ENCODE measurements around the gene UBALD2.
A peak's percentile ranks its signal among the peaks of the same experiment; 100 is the strongest.
"Not testable (repeated sequence)": the region's sequence is repeated elsewhere in the genome, so short reads cannot be mapped to it uniquely, and the experiment has no call there.

Gene UBALD2

GRCh38 chr17:76255801-76256429 is 9.2 kb upstream of the UBALD2 start:
- Histone ChIP-seq H3K4me3 (ENCODE audit: low read length) (no peak overlapping the region), H3K9me3 (ENCODE audit: control insufficient read depth, insufficient read depth, low read length) (no peaks in the 10 kb centered on the region), H3K4me1 (ENCODE audit: control insufficient read depth, insufficient read depth, low read length) (no peaks in the 10 kb centered on the region; the same call in 1 of the 2 replicates), H3K36me3 (ENCODE audit: control insufficient read depth, insufficient read depth, low read length) (no peaks in the 10 kb centered on the region), H3K27ac (ENCODE audit: low read length) (no peak overlapping the region), H3K27me3 (ENCODE audit: control insufficient read depth, insufficient read depth, low read length) (no peaks in the 10 kb centered on the region)
- no CpG with 5 or more reads among the region's 6 CpGs for WGBS (ENCODE audit: insufficient coverage, insufficient read length)
- DNase-seq (ENCODE audit: low read depth, low spot score): no peak

DNA sequence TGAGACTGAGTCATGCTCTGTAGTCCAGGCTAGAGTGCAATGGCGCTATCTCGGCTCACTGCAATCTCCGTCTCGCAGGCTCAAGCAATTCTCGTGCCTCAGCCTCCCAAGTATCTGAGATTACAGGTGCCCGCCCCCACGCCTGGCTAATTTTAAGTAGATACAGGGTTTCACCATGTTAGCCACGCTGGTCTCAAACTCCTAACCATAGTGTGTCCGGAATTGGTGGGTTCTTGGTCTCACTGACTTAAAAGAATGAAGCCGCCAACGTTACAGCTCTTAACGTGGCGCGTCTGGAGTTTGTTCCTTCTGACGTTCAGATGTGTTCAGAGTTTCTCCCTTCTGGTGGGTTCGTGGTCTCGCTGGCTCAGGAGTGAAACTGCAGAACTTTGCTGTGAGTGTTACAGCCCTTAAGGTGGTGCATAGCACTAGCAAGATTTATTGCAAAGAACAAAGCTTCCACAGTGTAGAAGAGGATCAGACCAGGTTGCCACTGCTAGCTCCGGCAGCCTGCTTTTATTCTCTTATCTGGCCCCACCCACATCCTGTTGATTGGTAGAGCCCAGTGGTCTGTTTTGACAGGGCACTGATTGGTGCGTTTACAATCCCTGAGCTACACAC is 8.6 kb upstream of the UBALD2 start:
- not testable (repeated sequence) for H3K27me3 ChIP-seq (ENCODE audit: control insufficient read depth, insufficient read depth, low read length); DNase-seq (ENCODE audit: low read depth, low spot score); H3K36me3 ChIP-seq (ENCODE audit: control insufficient read depth, insufficient read depth, low read length); H3K27ac ChIP-seq (ENCODE audit: low read length); H3K4me1 ChIP-seq (ENCODE audit: control insufficient read depth, insufficient read depth, low read length); H3K4me3 ChIP-seq (ENCODE audit: low read length); H3K9me3 ChIP-seq (ENCODE audit: control insufficient read depth, insufficient read depth, low read length)
- no CpG with 5 or more reads among the region's 19 CpGs for WGBS (ENCODE audit: insufficient coverage, insufficient read length)

- H3K9me3 ChIP-seq (ENCODE audit: control insufficient read depth, insufficient read depth, low read length): no peaks in the 10 kb centered on the region
- H3K27ac ChIP-seq (ENCODE audit: low read length): no peak overlapping the region
Observed at GRCh38 chr17:76260220-76260619, 4.9 kb upstream of the UBALD2 start.

GRCh38 chr17:76260669-76261068 is 4.5 kb upstream of the UBALD2 start:
- no peak for DNase-seq (ENCODE audit: low read depth, low spot score)
- no peak overlapping the region for H3K27ac ChIP-seq (ENCODE audit: low read length)
- WGBS (ENCODE audit: insufficient coverage, insufficient read length): no CpG with 5 or more reads among the region's 5 CpGs
- no peaks in the 10 kb centered on the region for H3K36me3 ChIP-seq (ENCODE audit: control insufficient read depth, insufficient read depth, low read length)
- H3K27me3 ChIP-seq (ENCODE audit: control insufficient read depth, insufficient read depth, low read length): no peaks in the 10 kb centered on the region
- no peaks in the 10 kb centered on the region for H3K9me3 ChIP-seq (ENCODE audit: control insufficient read depth, insufficient read depth, low read length)
- H3K4me1 ChIP-seq (ENCODE audit: control insufficient read depth, insufficient read depth, low read length): no peaks in the 10 kb centered on the region; the same call in 1 of the 2 replicates
- H3K4me3 ChIP-seq (ENCODE audit: low read length): no peak overlapping the region

More at GRCh38 chr17:76260220-76260619, 4.9 kb upstream of the UBALD2 start:
- no CpG with 5 or more reads among the region's 7 CpGs for WGBS (ENCODE audit: insufficient coverage, insufficient read length)
- Histone ChIP-seq H3K36me3 (ENCODE audit: control insufficient read depth, insufficient read depth, low read length) (no peaks in the 10 kb centered on the region), H3K4me1 (ENCODE audit: control insufficient read depth, insufficient read depth, low read length) (no peaks in the 10 kb centered on the region; the same call in 1 of the 2 replicates), H3K4me3 (ENCODE audit: low read length) (no peak overlapping the region), H3K27me3 (ENCODE audit: control insufficient read depth, insufficient read depth, low read length) (no peaks in the 10 kb centered on the region)
- DNase-seq (ENCODE audit: low read depth, low spot score): no peak

- H3K27ac ChIP-seq (ENCODE audit: low read length): no peak overlapping the region
- H3K27me3 ChIP-seq (ENCODE audit: control insufficient read depth, insufficient read depth, low read length): no peaks in the 10 kb centered on the region
- no peak for DNase-seq (ENCODE audit: low read depth, low spot score)
- no CpG with 5 or more reads among the region's 23 CpGs for WGBS (ENCODE audit: insufficient coverage, insufficient read length)
- H3K9me3 ChIP-seq (ENCODE audit: control insufficient read depth, insufficient read depth, low read length): no peaks in the 10 kb centered on the region
- peaks cover 1% of the 10 kb centered on the region; the same call in 1 of the 2 replicates for H3K4me1 ChIP-seq (ENCODE audit: control insufficient read depth, insufficient read depth, low read length)
- no peak overlapping the region for H3K4me3 ChIP-seq (ENCODE audit: low read length)
- no peaks in the 10 kb centered on the region for H3K36me3 ChIP-seq (ENCODE audit: control insufficient read depth, insufficient read depth, low read length)
Observed at GRCh38 chr17:76261421-76262215, 3.5 kb upstream of the UBALD2 start.

- Histone ChIP-seq H3K27me3 (ENCODE audit: control insufficient read depth, insufficient read depth, low read length) (no peaks in the 10 kb centered on the region), H3K27ac (ENCODE audit: low read length) (no peak overlapping the region), H3K36me3 (ENCODE audit: control insufficient read depth, insufficient read depth, low read length) (no peaks in the 10 kb centered on the region), H3K9me3 (ENCODE audit: control insufficient read depth, insufficient read depth, low read length) (no peaks in the 10 kb centered on the region), H3K4me3 (ENCODE audit: low read length) (no peak overlapping the region), H3K4me1 (ENCODE audit: control insufficient read depth, insufficient read depth, low read length) (peaks cover 2% of the 10 kb centered on the region; the same call in 1 of the 2 replicates)
- no peak for DNase-seq (ENCODE audit: low read depth, low spot score)
- no CpG with 5 or more reads among the region's 9 CpGs for WGBS (ENCODE audit: insufficient coverage, insufficient read length)
Observed at GRCh38 chr17:76262732-76263344, 2.3 kb upstream of the UBALD2 start.

GRCh38 chr17:76263896-76264295 is 1.3 kb upstream of the UBALD2 start:
- no CpG with 5 or more reads among the region's 5 CpGs for WGBS (ENCODE audit: insufficient coverage, insufficient read length)

DNA sequence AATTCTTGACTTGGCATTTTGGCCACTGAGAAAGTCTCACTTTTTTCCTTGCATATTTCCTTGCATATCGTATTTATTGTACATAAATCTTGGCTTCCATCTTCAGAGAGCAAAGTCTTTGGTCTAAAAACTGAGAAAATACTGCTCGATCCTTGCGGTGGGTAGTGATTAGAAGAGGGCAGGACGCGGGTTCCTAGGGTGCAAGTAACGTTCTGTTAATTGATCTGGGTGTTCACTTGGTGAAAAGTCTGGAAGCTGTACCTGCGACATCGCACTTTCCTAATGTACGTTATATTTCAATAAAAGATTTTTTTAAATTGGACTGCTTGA is 758 bp upstream of the UBALD2 start:
- Histone ChIP-seq H3K4me3 (ENCODE audit: low read length) (no peak overlapping the region), H3K27me3 (ENCODE audit: control insufficient read depth, insufficient read depth, low read length) (no peaks in the 10 kb centered on the region), H3K36me3 (ENCODE audit: control insufficient read depth, insufficient read depth, low read length) (no peaks in the 10 kb centered on the region), H3K9me3 (ENCODE audit: control insufficient read depth, insufficient read depth, low read length) (no peaks in the 10 kb centered on the region), H3K27ac (ENCODE audit: low read length) (no peak overlapping the region), H3K4me1 (ENCODE audit: control insufficient read depth, insufficient read depth, low read length) (peaks cover 6% of the 10 kb centered on the region)
- no peak for DNase-seq (ENCODE audit: low read depth, low spot score)
- WGBS (ENCODE audit: insufficient coverage, insufficient read length): no CpG with 5 or more reads among the region's 9 CpGs

More at GRCh38 chr17:76263896-76264295, 1.3 kb upstream of the UBALD2 start:
- H3K27me3 ChIP-seq (ENCODE audit: control insufficient read depth, insufficient read depth, low read length): no peaks in the 10 kb centered on the region
- no peak overlapping the region for H3K27ac ChIP-seq (ENCODE audit: low read length)
- no peak overlapping the region for H3K4me3 ChIP-seq (ENCODE audit: low read length)
- peaks cover 6% of the 10 kb centered on the region for H3K4me1 ChIP-seq (ENCODE audit: control insufficient read depth, insufficient read depth, low read length)
- no peaks in the 10 kb centered on the region for H3K36me3 ChIP-seq (ENCODE audit: control insufficient read depth, insufficient read depth, low read length)
- no peaks in the 10 kb centered on the region for H3K9me3 ChIP-seq (ENCODE audit: control insufficient read depth, insufficient read depth, low read length)
- no peak for DNase-seq (ENCODE audit: low read depth, low spot score)

DNA sequence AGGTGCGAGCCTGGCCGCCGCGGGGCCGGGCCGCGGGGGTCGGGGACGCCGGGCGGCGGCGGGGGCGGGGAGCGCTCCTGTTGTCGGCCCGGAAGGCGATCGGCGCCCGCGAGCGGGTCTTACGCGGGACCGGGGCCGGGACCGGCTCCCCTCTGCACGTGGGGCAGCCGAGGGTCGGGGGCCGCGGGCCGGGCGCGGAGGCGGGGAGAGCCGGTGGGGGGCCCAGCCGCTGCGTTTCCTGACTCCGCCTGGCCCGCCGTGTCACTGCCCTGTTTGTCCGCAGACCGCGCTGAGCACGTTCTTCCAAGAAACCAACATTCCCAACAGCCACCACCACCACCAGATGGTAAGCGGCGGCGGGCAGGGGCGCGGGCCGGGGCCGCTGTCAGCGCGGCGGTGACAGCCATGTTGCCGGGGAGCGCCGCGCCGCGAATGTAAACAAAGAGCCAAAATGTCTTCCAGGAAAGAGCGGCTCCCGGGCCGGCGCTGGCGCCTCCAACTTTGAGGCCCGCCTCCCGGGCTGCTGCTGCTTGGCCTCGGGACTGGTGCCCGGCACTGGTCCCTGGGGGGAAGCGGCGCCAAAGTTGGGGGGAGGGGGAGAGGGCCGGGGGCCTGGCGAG is 586 bp downstream of the UBALD2 start:
- DNase-seq (ENCODE audit: low read depth, low spot score): no peak
- peaks cover 6% of the 10 kb centered on the region for H3K4me1 ChIP-seq (ENCODE audit: control insufficient read depth, insufficient read depth, low read length)
- no peaks in the 10 kb centered on the region for H3K27me3 ChIP-seq (ENCODE audit: control insufficient read depth, insufficient read depth, low read length)
- no CpG with 5 or more reads among the region's 76 CpGs for WGBS (ENCODE audit: insufficient coverage, insufficient read length)
- no peak overlapping the region for H3K27ac ChIP-seq (ENCODE audit: low read length)
- H3K36me3 ChIP-seq (ENCODE audit: control insufficient read depth, insufficient read depth, low read length): no peaks in the 10 kb centered on the region
- no peaks in the 10 kb centered on the region for H3K9me3 ChIP-seq (ENCODE audit: control insufficient read depth, insufficient read depth, low read length)
- H3K4me3 ChIP-seq (ENCODE audit: low read length): peak overlapping the region; percentile 95
